ENCODE measurements around the gene ZNF71.

DNA sequence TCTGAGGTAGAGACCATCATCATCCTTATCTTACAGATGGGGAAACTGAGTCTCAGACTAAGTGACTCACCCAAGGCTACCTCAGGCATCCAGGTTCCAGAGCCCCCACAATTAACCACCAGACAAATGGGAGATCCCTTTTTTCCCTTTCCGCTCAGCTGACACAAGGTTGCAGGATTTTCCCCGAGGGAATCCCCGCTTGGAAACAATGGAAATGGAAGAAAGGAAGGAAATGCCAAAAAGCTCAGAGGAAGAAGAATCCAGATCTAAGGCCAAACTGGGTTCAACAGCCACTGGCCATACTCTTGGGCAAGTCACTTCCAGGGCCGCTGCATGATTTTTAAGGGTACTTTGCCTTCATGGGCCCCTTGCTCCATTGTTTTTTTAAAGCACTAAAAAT lies 1.6 kb downstream of the ZNF71 start:
- no peak for TF ChIP-seq POLR2AphosphoS5 (IDR thresholded peaks at IDR 0.05)
- TF ChIP-seq, protein P1, sequence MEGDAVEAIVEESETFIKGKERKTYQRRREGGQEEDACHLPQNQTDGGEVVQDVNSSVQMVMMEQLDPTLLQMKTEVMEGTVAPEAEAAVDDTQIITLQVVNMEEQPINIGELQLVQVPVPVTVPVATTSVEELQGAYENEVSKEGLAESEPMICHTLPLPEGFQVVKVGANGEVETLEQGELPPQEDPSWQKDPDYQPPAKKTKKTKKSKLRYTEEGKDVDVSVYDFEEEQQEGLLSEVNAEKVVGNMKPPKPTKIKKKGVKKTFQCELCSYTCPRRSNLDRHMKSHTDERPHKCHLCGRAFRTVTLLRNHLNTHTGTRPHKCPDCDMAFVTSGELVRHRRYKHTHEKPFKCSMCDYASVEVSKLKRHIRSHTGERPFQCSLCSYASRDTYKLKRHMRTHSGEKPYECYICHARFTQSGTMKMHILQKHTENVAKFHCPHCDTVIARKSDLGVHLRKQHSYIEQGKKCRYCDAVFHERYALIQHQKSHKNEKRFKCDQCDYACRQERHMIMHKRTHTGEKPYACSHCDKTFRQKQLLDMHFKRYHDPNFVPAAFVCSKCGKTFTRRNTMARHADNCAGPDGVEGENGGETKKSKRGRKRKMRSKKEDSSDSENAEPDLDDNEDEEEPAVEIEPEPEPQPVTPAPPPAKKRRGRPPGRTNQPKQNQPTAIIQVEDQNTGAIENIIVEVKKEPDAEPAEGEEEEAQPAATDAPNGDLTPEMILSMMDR (IDR thresholded peaks at IDR 0.05) = no peak
- TF ChIP-seq POLR2A (IDR thresholded peaks at IDR 0.05) = no peak

Measured in transverse colon (tissue), 4 donors.